Naive thymus-derived CD8-positive, alpha-beta T cell (primary cell): ENCODE data around the gene ZFPM1. TPM values are rescaled to one million over a fixed set of nuclear protein-coding genes. Genes with fewer than 3 reads are reported as not detected.

ENCODE experiments used
- ATAC-seq, 2 donors: fragments of 150-1000 bp; cut with Tn5 transposase in 1 of 2; sonication (Bioruptor Pico), chemical (Tn5 transposase) in 1 of 2; 1 replicate in 1 of 2; 2 replicates in 1 of 2; pipeline ENCODE4 v1.10.0; 2021; ENCODE audit warnings: mild to moderate bottlenecking in 2 of 2, moderate library complexity in 2 of 2
- POLR2A ChIA-PET: fragments of 350-600 bp; sonication (Branson Sonifier 250); formaldehyde crosslinking; loops from one replicate; lab custom pipeline; 2021; ENCODE audit warnings: antibody characterized with exemption; lab: Charles Lee
- DNase-seq, 10 donors: peaks; one replicate each; pipeline versions ENCODE4 v3.0.0 to v3.0.0-alpha.2; 2020 to 2022
- H3K27ac Mint-ChIP-seq, 10 donors: one replicate each; pipeline ENCODE4 v1.8.0; 2020 to 2022; ENCODE audit warnings: mild to moderate bottlenecking in 10 of 10, mixed read lengths in 10 of 10, moderate library complexity in 4 of 10, inconsistent platforms in 1 of 10
- H3K27me3 Mint-ChIP-seq, 5 donors: one replicate each; pipeline ENCODE4 v1.8.0; 2021 to 2022; ENCODE audit warnings: mixed read lengths in 5 of 5
- H3K36me3 Mint-ChIP-seq, 3 donors: one replicate each; pipeline ENCODE4 v1.8.0; 2020 to 2022; ENCODE audit warnings: mixed read lengths in 3 of 3, mild to moderate bottlenecking in 2 of 3, inconsistent platforms in 1 of 3
- H3K4me1 Mint-ChIP-seq, 4 donors: one replicate each; pipeline ENCODE4 v1.8.0; 2021 to 2022; ENCODE audit warnings: mixed read lengths in 4 of 4
- H3K4me3 Mint-ChIP-seq, 10 donors: one replicate each; pipeline ENCODE4 v1.8.0; 2020 to 2022; ENCODE audit warnings: mild to moderate bottlenecking in 10 of 10, mixed read lengths in 10 of 10, moderate library complexity in 6 of 10, inconsistent platforms in 1 of 10
- H3K9me3 Mint-ChIP-seq, 9 donors: one replicate each; pipeline ENCODE4 v1.8.0; 2020 to 2022; ENCODE audit warnings: mixed read lengths in 9 of 9, mild to moderate bottlenecking in 3 of 9, inconsistent platforms in 1 of 9, moderate library complexity in 1 of 9
- polyA plus RNA-seq, 3 donors: library from polyadenylated mRNA; unstranded; fragments of 300-500 nt; fragmentation: Illumina TruSeq; gene quantifications; one replicate each; pipeline ENCODE4 v1.2.3, GENCODE V29; 2021
- total RNA-seq, 8 experiments: library from RNA in 2 of 8; stranded (reverse) in 2 of 8; gene quantifications; one replicate each; pipeline ENCODE4 v1.2.3 and lab custom pipeline; 2021 to 2026

Gene ZFPM1
- total and polyA plus RNA-seq, 5 experiments from 2014 or later: 0.23 to 10.8 (median 0.36) TPM

DNA sequence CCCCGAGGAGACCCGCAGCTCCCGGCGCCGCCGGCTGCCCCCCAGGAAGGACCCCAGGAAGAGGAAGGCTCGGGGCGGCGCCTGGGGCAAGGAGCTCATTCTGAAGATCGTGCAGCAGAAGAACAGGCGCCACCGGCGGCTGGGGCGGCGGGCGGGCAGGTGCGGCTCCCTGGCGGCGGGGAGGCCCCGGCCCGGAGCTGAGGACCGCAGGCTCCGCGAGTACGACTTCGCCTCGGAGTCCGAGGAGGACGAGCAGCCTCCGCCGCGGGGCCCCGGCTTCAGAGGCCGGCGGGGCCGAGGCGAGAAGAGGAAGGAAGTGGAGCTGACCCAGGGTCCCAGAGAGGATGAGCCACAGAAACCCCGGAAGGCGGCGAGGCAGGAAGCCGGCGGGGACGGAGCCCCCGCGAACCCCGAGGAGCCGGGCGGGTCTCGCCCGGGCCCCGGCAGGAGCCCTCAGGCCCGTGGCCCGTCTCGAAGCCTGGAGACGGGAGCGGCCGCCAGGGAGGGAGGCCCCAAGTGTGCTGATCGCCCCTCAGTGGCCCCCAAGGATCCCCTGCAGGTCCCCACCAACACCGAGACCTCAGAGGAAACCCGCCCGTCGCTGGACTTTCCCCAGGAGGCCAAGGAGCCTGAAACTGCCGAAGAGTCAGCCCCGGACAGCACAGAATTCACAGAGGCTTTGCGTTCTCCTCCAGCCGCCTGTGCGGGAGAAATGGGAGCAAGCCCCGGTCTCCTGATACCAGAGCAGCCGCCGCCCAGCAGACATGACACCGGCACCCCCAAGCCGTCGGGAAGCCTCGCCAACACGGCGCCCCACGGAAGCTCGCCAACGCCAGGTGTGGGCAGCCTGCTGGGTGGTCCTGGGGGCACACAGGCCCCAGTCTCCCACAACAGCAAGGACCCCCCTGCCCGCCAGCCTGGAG, 22.3 kb upstream of the ZFPM1 start:
- peak in 7 of 10 donors; percentile 26 to 57 (median 50) for DNase-seq
- peak; percentile 80 to 81 for ATAC-seq
- Mint-ChIP-seq H3K27ac (peak overlapping the region in 7 of 10 donors; percentile 29 to 68 (median 57)), H3K27me3 (no peaks in the 10 kb centered on the region), H3K4me3 (peak overlapping the region; percentile 44 to 81 (median 68)), H3K4me1 (peaks cover 4 to 11% (median 7%) of the 10 kb centered on the region in 4 donors), H3K36me3 (no peaks in the 10 kb centered on the region), H3K9me3 (no peaks in the 10 kb centered on the region)
- POLR2A ChIA-PET: interaction anchor here (0.5 to 1.2 kb wide), 6 partner anchors 22 to 1119 kb away, joined by 3 to 4 read pairs (median 3); partner anchors contain the start of genes BANP, ZC3H18 and ZFPM1

DNA sequence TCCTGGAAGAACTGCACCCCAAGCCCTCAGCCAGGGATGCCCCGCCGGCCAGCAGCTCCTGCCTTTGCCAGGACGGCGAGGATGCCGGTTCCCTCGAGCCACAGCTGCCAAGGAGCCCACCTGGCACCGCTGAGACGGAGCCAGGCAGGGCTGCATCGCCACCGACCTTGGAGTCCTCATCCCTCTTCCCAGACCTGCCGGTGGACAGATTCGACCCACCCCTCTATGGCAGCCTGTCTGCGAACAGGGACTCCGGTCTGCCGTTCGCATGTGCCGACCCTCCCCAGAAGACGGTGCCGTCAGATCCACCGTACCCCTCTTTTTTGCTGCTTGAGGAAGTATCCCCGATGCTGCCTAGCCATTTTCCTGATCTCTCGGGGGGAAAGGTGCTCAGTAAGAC, 21.4 kb upstream of the ZFPM1 start:
- ATAC-seq (no peak), DNase-seq (no peak)
- POLR2A ChIA-PET: no interaction called here
- Mint-ChIP-seq H3K36me3 (no peaks in the 10 kb centered on the region), H3K4me1 (peaks cover 4 to 11% (median 7%) of the 10 kb centered on the region in 4 donors), H3K4me3 (peak overlapping the region; percentile 44 to 81 (median 68)), H3K27me3 (no peaks in the 10 kb centered on the region), H3K27ac (peak overlapping the region in 5 of 10 donors; percentile 40 to 74 (median 63)), H3K9me3 (no peaks in the 10 kb centered on the region)

DNA sequence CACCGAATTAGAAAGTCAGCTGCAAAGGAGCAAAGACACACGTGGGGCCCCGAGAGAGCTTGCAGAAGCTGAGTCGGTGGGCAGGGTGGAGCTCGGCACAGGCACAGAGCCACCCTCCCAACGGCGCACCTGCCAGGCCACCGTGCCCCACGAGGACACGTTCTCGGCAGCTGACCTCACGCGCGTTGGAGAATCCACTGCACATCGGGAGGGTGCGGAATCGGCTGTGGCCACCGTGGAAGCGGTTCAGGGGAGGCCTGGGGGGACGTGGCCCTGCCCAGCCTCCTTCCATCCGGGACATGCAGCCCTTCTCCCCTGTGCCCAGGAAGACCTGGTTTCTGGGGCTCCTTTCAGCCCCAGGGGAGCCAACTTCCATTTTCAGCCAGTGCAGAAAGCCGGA, 20.9 kb upstream of the ZFPM1 start:
- no peak for DNase-seq
- Mint-ChIP-seq H3K4me3 (peak overlapping the region in 9 of 10 donors; percentile 43 to 76 (median 62)), H3K36me3 (no peaks in the 10 kb centered on the region), H3K4me1 (peaks cover 4 to 11% (median 7%) of the 10 kb centered on the region in 4 donors), H3K9me3 (no peaks in the 10 kb centered on the region), H3K27me3 (no peaks in the 10 kb centered on the region), H3K27ac (peak overlapping the region in 2 of 10 donors; percentile 40 to 74)
- ATAC-seq: no peak
- POLR2A ChIA-PET: interaction anchor here (1.1 kb wide), 1 partner anchor 23 kb away, joined by 4 read pairs; no protein-coding TSS in a partner anchor

DNA sequence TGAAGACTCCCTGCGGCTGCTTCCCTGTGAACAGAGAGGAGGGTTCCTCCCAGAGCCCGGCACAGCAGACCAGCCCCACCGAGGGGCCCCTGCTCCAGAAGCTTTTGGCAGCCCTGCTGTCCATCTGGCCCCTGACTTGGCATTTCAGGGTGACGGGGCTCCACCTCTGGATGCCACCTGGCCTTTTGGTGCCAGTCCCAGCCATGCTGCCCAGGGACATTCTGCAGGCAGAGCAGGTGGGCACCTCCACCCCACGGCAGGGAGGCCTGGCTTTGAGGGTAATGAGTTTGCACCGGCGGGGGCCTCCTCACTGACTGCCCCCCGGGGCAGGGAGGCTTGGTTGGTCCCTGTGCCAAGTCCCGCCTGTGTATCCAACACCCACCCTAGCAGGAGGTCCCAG, 20.3 kb upstream of the ZFPM1 start:
- POLR2A ChIA-PET: interaction anchor here (1.1 kb wide), 1 partner anchor 22 kb away, joined by 4 read pairs; no protein-coding TSS in a partner anchor
- H3K9me3 Mint-ChIP-seq: no peaks in the 10 kb centered on the region

DNA sequence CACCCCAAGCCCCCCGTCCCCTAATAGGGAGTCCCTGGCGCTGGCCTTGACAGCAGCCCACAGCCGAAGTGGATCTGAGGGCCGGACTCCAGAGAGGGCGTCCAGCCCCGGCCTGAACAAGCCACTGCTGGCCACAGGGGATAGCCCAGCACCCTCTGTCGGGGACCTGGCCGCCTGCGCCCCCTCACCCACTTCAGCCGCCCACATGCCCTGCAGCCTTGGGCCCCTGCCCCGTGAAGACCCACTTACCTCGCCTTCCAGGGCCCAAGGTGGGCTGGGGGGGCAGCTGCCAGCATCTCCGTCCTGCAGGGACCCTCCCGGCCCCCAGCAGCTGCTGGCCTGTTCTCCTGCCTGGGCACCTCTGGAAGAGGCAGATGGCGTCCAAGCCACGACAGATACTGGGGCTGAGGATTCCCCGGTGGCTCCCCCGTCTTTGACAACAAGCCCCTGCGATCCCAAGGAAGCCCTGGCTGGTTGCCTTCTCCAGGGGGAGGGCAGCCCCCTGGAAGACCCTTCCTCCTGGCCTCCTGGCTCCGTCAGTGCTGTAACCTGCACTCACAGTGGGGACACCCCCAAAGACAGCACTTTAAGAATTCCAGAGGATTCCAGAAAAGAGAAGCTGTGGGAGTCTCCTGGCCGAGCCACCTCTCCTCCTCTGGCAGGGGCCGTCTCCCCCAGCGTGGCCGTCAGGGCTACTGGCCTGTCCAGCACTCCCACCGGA, 19.3 kb upstream of the ZFPM1 start:
- ATAC-seq (no peak), DNase-seq (no peak)
- H3K27ac Mint-ChIP-seq: no peak overlapping the region
- H3K9me3 Mint-ChIP-seq: no peaks in the 10 kb centered on the region
- H3K4me1 Mint-ChIP-seq: peaks cover 4 to 11% (median 7%) of the 10 kb centered on the region in 4 donors
- H3K27me3 Mint-ChIP-seq: no peaks in the 10 kb centered on the region
- H3K4me3 Mint-ChIP-seq: no peak overlapping the region
- POLR2A ChIA-PET: no interaction called here
- H3K36me3 Mint-ChIP-seq: no peaks in the 10 kb centered on the region

More for the DNA sequence above, 20.3 kb upstream of the ZFPM1 start:
- Mint-ChIP-seq H3K27me3 (no peaks in the 10 kb centered on the region), H3K4me1 (peaks cover 4 to 11% (median 7%) of the 10 kb centered on the region in 4 donors), H3K36me3 (no peaks in the 10 kb centered on the region), H3K27ac (no peak overlapping the region), H3K4me3 (peak overlapping the region in 1 of 10 donors; percentile 15)
- ATAC-seq (no peak), DNase-seq (no peak)

DNA sequence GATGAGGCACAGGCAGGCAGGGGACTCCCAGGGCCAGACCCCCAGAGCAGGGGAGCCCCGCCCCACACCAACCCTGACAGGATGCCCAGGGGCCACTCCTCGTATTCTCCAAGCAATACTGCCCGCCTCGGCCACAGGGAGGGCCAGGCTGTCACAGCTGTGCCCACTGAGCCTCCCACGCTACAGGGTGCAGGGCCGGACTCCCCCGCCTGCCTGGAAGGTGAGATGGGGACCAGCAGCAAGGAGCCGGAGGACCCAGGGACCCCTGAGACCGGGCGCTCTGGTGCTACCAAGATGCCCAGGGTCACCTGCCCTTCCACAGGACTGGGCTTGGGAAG, 18.8 kb upstream of the ZFPM1 start:
- Mint-ChIP-seq H3K36me3 (no peaks in the 10 kb centered on the region), H3K27ac (no peak overlapping the region), H3K27me3 (no peaks in the 10 kb centered on the region), H3K4me3 (no peak overlapping the region), H3K9me3 (no peaks in the 10 kb centered on the region), H3K4me1 (peaks cover 4 to 11% (median 7%) of the 10 kb centered on the region in 4 donors)
- ATAC-seq: no peak
- no peak for DNase-seq
- POLR2A ChIA-PET: no interaction called here

DNA sequence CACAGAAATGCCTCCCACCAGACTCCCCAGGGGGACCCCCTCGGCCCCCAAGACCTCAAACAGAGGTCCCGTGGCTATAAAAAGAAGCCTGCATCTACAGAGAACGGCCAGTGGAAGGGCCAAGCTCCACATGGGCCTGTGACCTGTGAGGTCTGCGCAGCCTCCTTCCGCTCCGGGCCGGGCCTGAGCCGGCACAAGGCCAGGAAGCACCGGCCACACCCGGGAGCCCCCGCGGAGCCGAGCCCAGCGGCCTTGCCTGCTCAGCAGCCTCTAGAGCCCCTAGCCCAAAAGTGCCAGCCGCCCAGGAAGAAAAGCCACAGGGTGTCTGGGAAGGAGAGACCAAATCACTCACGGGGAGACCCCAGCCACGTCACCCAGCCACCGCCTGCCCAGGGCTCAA, 18.3 kb upstream of the ZFPM1 start:
- H3K36me3 Mint-ChIP-seq: no peaks in the 10 kb centered on the region
- no peak overlapping the region for H3K4me3 Mint-ChIP-seq

DNA sequence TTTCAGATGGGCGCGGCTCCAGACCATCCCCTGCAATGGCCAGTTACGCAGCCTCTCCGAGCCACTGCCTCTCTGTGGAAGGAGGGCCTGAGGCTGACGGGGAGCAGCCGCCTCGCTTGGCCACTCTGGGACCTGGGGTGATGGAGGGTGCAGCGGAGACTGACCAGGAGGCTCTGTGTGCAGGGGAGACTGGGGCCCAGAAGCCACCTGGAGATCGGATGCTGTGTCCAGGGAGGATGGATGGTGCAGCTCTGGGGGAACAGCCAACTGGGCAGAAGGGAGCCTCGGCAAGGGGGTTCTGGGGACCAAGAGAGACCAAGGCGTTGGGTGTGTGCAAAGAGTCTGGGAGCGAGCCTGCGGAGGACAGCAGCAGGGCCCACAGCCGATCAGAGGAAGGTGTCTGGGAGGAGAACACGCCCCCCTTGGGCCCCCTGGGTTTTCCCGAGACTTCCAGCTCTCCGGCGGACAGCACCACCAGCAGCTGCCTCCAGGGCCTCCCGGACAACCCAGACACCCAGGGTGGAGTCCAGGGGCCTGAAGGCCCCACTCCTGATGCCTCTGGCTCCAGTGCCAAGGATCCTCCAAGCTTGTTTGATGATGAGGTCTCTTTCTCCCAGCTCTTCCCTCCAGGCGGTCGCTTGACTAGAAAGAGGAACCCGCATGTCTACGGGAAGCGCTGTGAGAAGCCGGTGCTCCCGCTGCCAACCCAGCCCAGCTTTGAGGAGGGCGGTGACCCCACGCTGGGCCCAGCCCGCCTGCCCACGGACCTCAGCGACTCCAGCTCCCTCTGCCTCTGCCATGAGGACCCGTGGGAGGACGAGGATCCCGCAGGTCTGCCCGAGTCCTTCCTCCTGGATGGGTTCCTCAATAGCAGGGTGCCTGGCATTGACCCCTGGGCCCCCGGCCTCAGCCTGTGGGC, 17.4 kb upstream of the ZFPM1 start:
- Mint-ChIP-seq H3K27me3 (no peaks in the 10 kb centered on the region), H3K4me1 (peaks cover 0 to 9% (median 4%) of the 10 kb centered on the region in 4 donors), H3K4me3 (no peak overlapping the region), H3K9me3 (no peaks in the 10 kb centered on the region), H3K36me3 (no peaks in the 10 kb centered on the region), H3K27ac (peak overlapping the region in 1 of 10 donors; percentile 64)
- POLR2A ChIA-PET: no interaction called here
- ATAC-seq: no peak
- no peak for DNase-seq

More for the DNA sequence above, 18.3 kb upstream of the ZFPM1 start:
- DNase-seq (no peak), ATAC-seq (no peak)
- Mint-ChIP-seq H3K27me3 (no peaks in the 10 kb centered on the region), H3K4me1 (peaks cover 3 to 10% (median 6%) of the 10 kb centered on the region in 4 donors), H3K9me3 (no peaks in the 10 kb centered on the region), H3K27ac (peak overlapping the region in 1 of 10 donors; percentile 64)
- POLR2A ChIA-PET: no interaction called here

DNA sequence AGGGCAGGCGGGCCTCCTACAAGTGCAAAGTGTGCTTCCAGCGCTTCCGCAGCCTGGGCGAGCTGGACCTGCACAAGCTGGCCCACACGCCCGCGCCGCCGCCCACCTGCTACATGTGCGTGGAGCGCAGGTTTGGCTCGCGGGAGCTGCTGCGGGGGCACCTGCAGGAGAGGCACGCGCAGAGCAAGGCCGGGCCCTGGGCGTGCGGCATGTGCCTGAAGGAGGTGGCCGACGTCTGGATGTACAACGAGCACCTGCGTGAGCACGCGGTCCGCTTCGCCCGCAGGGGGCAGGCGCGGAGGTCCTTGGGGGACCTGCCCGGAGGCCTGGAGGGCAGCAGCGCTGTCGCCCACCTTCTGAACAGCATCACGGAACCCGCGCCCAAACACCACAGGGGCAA, 16.3 kb upstream of the ZFPM1 start:
- Mint-ChIP-seq H3K4me3 (no peak overlapping the region), H3K9me3 (no peaks in the 10 kb centered on the region), H3K27ac (no peak overlapping the region), H3K4me1 (peaks cover 0 to 2% (median 2%) of the 10 kb centered on the region in 4 donors), H3K36me3 (no peaks in the 10 kb centered on the region), H3K27me3 (no peaks in the 10 kb centered on the region)
- ATAC-seq (no peak), DNase-seq (no peak)
- POLR2A ChIA-PET: no interaction called here

DNA sequence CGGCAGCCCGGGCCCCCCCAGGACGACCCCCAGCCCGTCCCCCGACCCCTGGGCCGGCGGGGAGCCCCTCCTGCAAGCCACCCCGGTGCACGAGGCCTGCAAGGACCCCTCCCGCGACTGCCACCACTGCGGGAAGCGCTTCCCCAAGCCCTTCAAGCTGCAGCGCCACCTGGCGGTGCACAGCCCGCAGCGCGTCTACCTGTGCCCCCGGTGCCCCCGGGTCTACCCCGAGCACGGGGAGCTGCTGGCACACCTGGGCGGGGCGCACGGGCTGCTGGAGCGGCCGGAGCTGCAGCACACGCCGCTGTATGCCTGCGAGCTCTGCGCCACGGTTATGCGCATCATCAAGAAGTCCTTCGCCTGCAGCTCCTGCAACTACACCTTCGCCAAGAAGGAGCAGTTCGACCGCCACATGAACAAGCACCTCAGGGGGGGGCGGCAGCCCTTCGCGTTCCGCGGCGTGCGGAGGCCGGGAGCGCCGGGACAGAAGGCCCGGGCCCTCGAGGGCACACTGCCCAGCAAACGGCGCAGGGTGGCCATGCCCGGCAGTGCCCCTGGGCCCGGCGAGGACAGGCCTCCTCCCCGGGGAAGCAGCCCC, 15.6 kb upstream of the ZFPM1 start:
- DNase-seq: peak; percentile 41 to 79 (median 62)
- Mint-ChIP-seq H3K9me3 (no peaks in the 10 kb centered on the region), H3K4me1 (peaks cover 0 to 1% (median 0%) of the 10 kb centered on the region in 4 donors), H3K27me3 (no peaks in the 10 kb centered on the region), H3K4me3 (no peak overlapping the region), H3K27ac (peak overlapping the region in 1 of 10 donors; percentile 13), H3K36me3 (no peaks in the 10 kb centered on the region)
- peak; percentile 84 to 86 for ATAC-seq
- POLR2A ChIA-PET: no interaction called here

DNA sequence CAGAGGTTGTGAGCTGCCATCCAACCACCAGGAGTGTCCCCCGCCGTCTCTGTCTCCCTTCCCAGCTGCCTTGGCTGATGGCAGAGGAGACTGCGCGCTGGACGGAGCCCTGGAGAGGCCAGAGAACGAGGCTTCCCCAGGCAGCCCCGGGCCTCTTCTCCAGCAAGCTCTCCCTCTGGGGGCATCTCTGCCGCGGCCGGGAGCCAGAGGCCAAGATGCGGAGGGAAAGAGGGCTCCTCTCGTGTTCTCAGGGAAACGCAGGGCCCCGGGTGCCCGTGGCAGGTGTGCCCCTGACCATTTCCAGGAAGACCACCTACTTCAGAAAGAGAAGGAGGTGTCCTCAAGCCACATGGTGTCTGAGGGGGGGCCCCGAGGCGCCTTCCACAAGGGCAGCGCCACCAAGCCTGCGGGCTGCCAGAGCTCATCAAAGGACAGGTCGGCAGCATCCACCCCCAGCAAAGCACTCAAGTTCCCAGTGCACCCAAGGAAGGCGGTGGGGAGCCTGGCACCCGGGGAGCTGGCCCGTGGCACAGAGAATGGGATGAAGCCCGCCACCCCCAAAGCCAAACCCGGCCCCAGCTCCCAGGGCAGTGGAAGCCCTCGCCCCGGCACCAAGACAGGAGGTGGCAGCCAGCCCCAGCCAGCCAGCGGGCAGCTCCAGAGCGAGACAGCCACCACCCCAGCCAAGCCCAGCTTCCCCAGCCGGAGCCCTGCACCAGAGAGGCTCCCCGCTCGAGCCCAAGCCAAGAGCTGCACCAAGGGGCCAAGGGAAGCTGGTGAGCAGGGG, 14.8 kb upstream of the ZFPM1 start:
- no peak for DNase-seq
- H3K4me3 Mint-ChIP-seq: no peak overlapping the region
- no peak overlapping the region for H3K27ac Mint-ChIP-seq
- no peaks in the 10 kb centered on the region for H3K36me3 Mint-ChIP-seq
- no peaks in the 10 kb centered on the region for H3K27me3 Mint-ChIP-seq
- H3K4me1 Mint-ChIP-seq: peaks cover 3 to 4% (median 3%) of the 10 kb centered on the region in 4 donors
- ATAC-seq: no peak
- no peaks in the 10 kb centered on the region for H3K9me3 Mint-ChIP-seq
- POLR2A ChIA-PET: no interaction called here
